Activated CD4-positive, alpha-beta T cell treated with anti-CD3 and anti-CD28 coated beads for 48 hours (primary cell): ENCODE results near the gene PTPRE.

ENCODE experiments used
- DNase-seq: peaks from one replicate; pipeline ENCODE4 v3.0.0-alpha.2; 2020

Gene PTPRE

DNA sequence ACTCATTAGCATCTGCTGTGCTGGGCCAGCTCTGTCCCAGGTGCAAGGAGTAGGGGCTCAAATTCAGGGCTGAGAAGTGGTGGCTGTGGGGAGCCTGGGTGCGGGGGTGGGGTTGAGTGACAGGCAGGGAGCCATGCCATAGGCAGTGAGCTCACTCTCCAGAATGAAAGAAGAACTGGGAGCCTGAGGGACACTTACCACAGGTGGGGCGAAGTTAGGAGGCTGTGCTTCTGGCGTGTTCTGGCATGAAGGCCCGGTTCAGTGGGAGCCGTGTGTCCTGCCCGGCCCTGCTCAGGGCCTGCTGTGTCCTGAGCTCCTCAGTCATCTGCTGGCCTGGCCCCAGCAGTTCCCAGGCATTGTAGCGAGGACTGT lies 156.8 kb downstream of the PTPRE start:
- DNase-seq = peak; percentile 64

DNA sequence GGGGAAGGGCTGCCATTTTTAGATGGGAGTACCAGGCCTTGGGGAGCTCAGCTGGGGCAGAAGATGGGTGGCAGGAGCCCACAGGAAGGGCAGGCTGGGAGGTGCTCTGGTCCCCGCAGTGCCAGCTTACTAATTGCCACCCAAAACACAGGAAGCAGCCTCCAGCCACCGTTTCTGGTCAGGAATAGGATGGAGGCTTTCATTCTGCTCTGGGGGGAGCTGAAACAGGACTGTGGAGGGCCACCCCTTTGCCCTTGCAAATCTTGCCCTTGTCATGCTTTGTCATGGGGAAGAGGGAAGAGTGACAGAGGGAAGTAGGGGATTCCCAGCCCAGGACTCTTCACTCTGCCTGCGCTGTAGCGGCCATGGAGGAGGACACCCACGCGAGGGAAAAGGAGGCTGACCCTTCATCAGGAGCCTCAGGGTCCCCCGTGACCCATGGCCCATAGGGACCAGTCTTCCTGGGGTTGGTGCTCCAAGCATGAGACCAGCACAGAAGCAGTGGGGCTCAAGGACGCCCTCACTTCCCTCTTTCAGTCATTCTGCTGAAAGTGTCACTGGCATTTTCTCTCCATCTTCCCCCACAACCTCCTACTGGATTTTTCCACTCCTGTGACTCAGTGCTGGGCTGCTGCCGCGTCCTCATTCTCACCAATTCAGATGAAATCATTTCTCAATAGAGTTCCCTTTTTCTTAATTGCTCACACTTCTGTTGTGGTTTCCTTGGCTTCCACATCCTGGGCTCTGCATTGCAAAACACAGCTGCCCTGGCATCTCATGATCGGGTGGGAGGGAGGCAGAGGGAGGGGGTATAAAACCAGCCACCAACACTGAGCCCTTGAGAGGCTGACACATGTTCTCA lies 157.4 kb downstream of the PTPRE start:
- DNase-seq = peak; percentile 88

GRCh38 chr10:128064970-128065580 lies 158.2 kb downstream of the PTPRE start:
- no peak for DNase-seq

- DNase-seq = no peak
These were observed 159.1 kb downstream of the PTPRE start for GRCh38 chr10:128065881-128066534.

GRCh38 chr10:128066870-128067382 lies 160.0 kb downstream of the PTPRE start:
- DNase-seq = no peak

GRCh38 chr10:128067691-128068397 lies 160.9 kb downstream of the PTPRE start:
- no peak for DNase-seq

DNA sequence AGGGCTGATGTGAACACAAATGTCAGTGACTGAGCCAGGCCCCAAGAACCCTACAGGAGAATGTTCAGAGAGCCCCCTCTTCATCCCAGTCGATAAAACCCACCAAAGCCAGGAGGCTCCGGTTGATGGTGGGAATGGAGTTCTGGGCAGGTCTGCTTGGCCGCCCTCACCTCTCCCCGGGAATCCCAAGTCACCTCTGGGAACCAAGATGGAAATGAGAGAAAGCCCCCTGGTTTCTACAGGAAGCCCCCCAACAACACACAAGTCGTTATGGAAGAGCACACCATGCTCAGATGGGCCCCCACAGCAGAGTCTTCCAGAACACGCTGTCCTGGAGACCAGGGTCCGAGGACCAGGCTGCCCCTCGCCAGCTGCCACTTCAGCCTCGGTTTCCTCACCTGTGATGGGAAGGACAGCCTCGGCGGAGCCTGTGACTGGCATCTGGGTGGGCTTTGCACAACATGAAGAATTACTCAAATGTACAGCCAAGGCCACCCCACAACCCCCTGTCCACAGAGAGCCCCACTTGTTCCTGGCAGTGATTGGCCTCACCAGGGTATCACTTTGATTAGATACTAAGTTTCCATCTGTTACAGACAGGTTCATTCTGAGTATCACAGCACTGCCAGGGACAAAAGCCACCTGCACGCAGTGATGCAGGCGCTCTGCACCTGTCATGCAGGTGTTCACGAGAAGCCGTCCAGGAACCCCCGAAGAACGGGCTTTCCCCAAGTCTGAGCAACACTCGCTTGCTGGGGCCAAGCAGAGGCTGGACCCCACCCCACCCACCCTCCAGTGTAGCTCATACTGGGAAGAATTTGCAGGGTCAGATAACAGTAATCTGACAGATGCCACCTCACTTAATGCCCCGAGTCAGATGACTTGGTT lies 161.7 kb downstream of the PTPRE start:
- no peak for DNase-seq

DNA sequence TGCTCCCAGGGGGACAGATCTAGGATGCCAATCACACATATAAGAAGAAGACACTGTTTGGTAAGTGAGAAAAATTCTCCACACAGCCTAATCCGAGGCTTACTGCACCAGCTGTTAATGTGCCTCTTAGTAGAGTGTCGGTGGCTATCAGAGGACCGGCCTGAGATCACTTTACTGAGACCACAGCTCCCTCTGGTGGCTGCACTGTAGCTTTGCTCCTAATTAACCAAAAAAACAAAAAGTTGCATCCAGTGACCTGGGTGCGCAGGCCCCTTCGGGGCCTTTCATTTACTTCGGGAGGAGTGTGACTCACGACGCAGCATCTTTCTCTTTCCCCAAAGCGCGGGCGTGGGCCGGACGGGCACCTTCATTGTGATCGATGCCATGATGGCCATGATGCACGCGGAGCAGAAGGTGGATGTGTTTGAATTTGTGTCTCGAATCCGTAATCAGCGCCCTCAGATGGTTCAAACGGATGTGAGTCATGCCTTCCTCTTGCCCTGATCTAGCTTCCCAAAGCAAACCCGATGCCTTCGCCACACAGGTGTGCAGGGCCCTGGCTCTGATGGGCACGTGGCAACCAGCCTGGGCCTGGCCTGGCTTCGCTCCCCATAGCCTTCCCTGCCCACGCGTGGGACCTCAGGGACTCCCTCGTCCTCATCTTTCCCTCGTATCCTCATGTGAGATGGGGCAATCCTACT lies 162.6 kb downstream of the PTPRE start:
- DNase-seq = peak; percentile 85

- DNase-seq = no peak
These were observed 163.3 kb downstream of the PTPRE start for GRCh38 chr10:128070161-128070560.

- DNase-seq = no peak
These were observed 164.0 kb downstream of the PTPRE start for GRCh38 chr10:128070721-128071416.

- no peak for DNase-seq
These were observed 164.5 kb downstream of the PTPRE start for GRCh38 chr10:128071417-128071782.

DNA sequence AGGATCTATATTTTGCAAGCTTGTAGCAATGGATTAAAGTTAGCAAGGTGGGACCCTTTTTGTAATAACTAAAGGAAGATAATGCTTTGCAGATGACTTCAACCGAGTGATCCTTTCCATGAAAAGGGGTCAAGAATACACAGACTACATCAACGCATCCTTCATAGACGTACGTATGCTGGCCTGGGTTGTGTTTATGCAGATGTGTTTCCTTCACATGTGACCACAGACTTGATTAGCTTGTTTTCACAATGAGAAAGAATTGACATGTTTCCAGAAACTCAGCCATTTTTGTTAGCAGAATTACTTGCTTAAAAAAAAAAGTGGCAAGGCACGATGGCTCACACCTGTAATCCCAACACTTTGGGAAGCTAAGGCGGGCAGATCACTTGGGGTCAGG lies 165.1 kb downstream of the PTPRE start:
- DNase-seq = no peak

DNA sequence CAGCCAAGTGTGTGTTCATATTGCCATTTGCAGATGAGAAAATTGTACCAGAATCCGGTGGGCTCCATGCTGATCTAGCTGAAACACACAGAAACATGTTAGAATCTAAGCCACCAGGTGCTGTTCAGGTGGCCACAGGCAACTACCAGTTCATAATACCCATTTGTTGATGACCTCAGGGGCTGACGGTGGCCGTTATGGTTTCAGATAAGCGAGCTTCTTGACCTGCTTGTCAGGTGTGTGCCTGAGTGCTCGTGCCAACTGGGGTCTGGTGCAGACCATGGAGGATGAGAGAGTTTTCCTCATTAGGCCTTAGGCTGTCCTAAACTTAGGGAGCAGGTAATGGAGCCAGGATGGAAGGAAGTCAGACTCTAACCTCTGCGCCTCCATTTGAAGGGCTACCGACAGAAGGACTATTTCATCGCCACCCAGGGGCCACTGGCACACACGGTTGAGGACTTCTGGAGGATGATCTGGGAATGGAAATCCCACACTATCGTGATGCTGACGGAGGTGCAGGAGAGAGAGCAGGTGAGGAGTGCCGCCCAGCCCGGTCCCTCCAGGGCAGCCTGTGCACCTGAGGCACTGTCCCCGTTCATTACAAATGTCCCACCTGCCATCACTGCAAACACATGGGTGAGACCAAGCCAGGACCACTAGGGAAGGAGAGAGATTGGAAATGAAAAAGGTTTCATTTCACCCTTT lies 166.2 kb downstream of the PTPRE start:
- no peak for DNase-seq

DNA sequence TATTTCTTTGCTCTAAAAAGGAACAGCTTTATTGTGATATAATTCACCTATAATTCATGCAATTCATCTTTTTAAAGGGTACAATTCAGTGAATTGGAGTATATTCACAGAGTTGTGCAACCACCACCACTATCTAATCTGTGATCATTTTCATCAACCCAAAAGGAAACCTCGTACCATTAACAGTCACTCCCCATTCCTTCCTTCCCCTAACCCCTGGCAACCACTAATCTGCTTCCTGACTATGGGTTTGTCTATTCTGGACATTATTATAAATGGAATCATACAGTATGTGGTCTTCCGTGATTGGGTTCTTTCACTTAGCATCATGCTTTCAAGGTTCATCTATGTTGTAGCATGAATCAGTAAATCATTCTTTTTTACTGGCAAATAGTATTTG lies 167.0 kb downstream of the PTPRE start:
- no peak for DNase-seq

GRCh38 chr10:128074589-128074988 lies 167.7 kb downstream of the PTPRE start:
- DNase-seq = no peak

GRCh38 chr10:128077155-128077875 lies 170.4 kb downstream of the PTPRE start:
- DNase-seq = no peak

DNA sequence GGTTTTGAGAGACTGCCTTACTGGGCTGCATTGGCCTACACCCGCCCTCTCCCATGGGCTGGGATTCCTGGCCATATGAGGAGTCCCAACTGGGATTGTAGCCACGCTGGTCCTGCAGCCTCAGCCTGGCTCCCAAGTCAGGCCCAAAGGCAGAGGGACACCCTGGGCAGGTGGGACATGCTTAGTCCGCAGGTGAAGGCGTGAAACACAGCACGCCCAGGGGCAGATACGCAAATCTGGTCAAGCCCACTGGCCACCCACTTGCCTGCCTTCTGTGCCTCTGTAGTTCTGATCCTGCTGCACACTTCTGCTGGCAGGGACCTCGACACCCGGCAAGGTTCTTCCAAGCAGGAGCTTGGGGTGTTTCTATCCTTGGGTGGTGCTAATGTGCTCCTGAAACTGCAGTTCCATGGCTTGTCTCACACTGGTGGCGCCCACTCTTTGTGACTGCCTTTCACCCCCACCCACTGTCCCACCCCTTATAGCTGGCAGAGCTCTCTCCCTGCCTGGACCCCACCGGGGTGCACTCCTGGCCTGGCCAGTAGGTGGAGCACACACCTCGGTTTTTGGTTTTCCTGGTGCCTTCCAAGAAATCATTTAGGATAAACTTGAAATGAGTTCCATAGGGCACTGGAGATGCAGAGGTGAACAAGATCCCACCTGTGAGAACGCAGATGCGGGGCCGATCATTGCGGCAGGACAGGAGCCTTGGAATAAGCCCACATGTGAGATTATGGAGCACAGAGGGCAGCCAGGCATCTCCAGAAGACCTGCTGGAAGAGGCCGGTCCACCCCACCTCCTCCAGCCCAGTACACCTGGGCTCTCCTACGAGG lies 171.4 kb downstream of the PTPRE start:
- DNase-seq = peak; percentile 55

GRCh38 chr10:128080231-128080630 lies 173.3 kb downstream of the PTPRE start:
- DNase-seq = no peak

- DNase-seq = no peak
These were observed 173.7 kb downstream of the PTPRE start for GRCh38 chr10:128080641-128081040.
